Cerebellar nuclear complex (tissue), 1 donor: ENCODE data around the gene EVA1B.

Experiments
- DNase-seq, 2 experiments: peaks; one replicate each; lab custom pipeline; 2025; lab: John Stamatoyannopoulos, UW

The EVA1B gene

DNA sequence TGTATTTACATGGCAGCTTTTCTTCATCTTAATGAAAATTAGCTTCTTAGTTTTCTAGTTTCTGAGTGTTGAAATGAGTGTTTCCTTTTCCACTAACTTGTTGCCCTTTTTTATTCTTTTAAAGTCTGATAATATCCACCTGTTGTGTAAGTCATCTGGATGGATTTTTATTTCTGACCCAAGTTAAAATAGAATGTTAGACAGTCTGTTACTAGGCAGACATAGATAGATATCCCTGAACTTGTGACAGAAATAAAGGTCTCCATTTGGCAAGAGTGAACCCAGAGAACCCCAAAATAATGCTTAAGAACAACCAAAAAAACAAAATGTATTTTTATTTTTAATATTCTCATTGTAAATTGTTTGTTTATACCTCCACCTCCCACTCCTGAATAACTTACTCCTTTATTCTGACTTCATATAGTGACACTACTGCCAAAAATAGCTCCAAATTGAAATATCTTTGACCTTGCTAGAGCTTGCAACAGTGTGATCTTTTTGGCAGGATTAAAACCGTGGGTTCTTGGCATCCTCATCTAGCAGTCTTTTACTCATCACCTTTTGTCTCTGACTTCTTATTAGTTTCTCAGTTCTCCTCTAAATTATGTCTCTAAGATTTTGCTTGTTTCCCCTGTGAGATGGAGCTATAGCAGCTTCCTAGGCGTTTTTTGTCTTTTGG lies 44.2 kb downstream of the EVA1B start:
- no peak for DNase-seq

DNA sequence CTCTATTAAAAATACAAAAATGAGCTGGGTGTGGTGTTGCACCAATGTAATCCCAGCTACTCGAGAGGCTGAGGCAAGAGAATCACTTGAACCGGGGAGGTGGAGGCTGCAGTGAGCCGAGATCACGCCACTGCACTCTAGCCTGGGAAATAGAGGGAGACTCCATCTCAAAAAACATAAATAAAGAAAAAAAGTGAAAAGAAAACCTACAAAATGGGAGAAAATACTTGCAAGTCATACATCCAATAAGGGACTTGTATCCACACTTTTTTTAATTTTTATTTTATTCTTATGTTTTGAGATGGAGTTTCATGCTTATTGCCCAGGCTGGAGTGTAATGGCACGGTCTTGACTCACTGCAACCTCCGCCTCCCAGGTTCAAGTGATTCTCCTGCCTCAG lies 46.8 kb downstream of the EVA1B start:
- DNase-seq: no peak

DNA sequence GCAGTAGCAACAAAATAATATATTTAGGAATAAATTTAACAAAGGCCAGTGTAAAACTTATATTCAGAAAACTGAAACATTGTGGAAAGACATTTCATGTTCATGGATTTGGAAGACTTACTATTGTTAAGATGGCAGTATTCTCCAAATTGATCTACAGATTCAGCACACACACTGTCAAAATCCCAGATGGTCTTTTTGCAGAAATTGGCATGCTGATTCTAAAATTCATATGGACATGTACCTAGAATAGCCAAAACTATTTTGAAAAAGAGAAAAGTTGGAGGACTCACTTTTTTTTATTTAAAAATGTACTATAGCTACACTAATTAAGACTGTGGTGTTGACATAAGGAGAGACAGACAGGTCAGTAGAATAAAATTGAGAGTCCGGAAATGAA lies 49.2 kb downstream of the EVA1B start:
- DNase-seq: no peak

DNA sequence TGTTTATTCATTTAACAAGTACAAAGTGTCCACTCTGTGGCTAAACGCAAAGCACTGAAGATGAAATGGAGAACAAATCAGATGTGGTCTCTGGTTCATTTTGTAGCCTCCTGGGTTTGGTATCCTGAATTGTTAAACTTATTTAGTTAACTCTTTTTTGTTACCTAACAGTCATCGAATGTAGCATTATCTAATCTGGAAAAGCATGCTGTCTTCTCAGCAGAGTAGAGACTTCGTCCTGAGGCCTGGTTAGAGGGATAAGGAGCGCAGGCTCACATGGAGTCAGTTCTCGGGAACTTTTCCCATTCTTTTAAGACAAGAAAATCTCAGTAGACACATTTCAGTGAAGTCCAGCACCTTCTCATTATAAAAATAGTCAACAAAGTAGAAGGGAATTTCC lies 50.4 kb downstream of the EVA1B start:
- no peak for DNase-seq
